DLD1 (cell line): Measurements from ENCODE around the gene SDF4.
"Not testable (repeated sequence)": the region's sequence is repeated elsewhere in the genome, so short reads cannot be mapped to it uniquely, and the experiment has no call there.

ENCODE experiments used
- in situ Hi-C: cut with HindIII; loops from 2 replicates; pipeline ENCODE4 v1.10.0; 2017; ENCODE audit warnings: low sequenced_read_pairs

The SDF4 gene

DNA sequence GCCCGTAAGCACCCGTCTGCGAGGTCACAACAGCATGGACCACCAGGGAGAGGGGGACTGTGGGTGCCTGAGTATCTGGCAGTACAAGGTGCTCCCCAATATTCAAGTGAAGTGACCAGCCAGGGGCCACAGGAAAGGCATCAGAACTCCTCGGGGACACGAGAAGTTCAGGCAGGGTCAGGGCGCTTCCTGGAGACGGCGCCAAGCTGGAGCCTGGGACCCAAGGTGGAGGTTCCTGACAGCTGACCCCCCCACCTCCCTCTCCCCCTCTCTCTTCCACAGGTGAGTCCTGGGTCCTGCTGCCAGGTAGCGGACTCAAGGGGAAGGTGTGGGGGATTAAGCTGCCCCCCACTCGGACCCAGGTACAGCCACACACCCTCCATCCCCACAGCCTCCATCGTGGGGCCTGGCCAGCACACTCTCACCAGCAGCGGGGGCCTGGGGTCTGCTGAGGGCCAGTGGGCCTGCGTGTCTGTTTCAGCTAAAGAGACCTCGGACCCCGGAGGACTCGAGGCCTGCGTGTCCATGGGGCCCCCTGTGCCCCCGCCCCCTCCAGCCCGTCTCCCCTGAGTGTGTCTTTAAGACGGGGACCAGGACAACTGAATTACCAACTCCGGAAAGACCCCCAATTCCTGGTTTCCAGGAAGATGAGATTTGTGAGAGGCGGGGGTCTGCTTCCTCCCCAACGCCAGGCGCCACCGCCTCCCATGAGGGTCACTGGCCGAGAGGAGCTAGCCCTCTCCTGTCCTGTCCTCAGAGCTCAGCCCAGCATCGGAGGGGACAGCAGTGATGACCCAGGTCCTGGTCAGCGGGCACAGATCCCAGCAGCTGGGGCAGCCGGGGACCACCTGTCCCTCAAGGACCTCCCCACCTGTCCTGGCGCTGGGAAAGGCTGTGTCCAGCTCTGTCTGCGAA is 31.6 kb downstream of the SDF4 start:
- in situ Hi-C loops: no loop called here

DNA sequence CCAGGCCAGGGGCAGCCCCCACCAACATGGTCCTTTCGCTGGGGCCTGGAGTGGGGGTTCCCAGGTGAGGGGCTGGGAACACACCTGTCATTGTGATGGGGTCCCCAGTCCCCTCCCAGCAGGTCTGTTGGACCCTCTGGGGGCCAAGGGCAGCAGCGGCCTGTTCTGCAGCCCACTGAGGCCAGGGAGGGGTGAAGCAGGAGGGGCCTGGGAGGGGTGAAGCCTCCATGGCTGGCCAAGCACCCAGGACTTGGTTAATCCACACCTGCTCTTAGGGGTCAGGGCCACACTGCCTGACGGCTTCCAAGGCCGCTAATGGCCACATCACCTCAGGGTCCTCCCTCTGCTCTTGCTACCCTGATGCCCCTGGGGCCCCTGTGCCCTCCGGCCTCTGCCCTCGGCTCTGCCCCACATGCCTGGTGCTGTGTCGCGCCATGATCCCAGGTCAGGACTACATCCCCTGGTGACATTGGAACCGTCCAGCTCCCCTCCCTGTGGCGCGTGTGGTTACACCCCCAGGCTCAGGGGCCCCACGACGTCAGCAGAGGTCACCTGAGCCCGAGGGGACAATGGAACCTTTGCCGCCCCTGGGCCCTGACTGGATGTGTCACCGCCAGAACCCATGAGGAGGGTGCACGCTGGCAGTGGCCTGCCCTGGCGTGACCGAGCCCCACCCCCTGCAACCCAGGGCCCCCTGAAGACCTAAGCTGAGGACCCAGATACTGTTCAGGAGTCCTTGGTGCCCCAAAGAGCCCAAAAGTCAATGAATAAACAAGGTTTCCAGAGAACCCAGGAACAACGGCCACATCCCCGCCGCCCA is 32.5 kb downstream of the SDF4 start:
- in situ Hi-C loops: no loop called here

DNA sequence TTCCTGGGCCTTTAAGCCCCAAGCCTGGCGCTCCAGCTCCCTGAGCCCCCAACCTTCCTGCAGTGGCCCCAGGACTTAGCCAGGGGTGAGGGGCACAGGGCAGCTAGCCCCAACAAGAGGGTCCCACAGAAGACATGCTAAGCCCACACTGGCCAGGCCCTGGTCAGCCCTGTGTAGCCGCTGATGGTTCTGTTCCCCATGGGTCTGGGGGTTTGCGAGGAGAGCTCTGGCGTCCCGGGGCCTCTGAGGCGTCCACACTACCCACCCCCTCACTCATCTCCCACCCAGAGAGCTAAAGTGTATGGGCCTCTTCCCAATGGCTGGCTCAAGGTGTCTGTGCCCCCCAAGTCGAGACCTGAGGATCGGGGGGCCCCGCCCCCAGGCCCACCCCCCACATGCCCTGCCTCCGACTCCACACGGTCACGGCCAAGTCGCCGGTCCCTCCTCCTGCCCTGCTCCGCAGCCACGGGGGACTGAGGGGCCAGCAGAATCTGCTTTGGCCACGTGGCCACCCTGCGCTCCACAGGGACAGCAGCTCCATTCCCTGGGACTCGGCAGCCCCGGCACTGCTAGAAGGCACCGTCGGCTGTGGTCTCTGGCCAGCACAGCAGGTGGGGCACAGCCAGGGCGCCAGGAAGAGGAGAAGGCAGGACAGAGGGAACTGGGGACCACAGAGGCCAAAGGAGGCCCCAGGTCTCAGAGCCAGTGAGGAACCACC is 33.2 kb downstream of the SDF4 start:
- in situ Hi-C loops: no loop called here

DNA sequence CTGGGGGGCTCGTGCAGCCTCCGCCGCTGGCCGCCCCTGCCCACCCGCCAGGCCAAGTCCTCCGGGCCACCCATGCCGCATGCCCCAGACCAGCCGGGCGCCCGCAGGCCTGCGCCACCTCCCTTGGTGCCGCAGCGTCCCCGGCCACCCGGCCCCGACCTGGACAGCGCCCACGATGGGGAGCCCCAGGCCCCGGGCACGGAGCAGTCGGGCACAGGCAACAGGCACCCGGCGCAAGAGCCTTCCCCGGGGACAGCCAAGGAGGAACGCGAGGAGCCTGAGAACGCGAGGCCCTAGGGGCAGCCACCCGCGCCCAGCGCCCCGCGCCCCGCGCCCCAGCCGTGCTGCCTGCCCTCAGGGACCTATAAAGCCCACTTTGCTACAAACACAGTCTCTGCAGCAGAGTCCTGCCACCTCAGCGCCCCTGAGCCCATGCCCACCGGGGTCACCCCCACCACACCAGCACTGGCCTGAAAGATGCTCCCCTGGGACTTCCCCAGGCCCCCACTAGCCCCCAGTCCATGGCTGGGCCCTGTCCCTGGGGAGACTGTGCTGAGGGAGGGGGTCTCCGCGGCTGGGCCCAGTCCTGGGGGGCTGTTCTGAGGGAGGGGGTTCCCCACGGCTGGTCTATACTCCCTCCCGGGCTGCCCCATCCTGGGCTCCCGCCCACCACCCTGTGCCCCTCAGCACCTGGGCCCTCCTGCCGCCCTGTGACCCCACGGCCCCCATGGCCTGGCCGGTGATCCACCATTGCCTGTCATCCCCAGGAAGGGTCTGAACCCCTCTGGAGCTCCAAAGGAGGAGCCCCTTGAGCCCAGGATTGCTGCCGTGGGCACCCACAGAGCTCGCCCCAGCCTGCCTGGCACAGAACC is 34.0 kb downstream of the SDF4 start:
- in situ Hi-C loops: no loop called here

DNA sequence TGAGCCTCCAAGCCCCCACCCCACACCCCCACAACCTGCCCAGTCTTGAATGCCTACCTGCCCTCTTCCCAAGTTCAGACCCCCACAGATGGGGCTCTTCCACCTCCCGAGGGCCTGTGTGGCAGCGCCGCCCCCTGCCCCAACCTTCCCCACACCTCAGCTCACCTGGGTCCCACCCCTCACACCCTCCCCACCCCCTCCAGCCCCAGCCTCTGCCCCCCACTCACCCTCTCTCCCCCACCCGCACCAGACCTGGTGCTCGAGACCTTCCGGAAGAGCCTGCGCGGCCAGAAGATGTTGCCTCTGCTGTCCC is 34.7 kb downstream of the SDF4 start:
- in situ Hi-C loops: no loop called here

DNA sequence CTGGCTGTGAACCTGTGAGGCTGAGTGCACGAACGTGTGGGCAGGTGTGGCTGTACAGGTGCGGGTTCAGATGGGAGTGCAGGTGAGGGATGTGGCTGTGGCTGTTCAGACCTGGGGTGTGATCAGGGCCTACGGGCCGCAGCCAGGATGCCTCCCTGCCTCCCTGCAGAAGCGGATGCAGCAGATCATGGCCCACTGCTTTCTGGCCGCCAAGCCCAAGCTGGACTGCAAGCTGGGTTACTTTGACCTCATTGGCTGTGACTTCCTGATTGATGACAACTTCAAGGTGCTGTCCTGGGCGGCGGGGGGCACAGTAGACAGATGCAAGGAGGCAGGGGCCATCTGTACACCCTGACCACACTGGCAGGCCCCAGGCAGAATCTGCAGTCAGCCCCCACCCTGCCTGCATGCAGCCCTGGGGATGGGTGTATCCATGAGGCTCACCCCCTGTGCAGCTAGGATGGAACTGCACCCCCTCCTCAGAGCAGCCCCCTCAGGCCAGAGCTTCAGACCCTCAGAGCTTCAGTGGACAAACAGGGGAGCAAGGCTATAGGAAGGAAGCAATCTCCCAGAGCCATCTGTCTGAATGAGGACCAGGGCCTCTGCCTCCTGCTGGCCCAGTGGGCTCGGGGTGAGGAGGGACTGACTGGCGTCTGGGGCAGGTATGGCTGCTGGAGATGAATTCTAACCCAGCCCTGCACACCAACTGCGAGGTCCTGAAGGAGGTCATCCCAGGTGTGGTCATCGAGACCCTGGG is 35.2 kb downstream of the SDF4 start:
- in situ Hi-C loops: no loop called here

DNA sequence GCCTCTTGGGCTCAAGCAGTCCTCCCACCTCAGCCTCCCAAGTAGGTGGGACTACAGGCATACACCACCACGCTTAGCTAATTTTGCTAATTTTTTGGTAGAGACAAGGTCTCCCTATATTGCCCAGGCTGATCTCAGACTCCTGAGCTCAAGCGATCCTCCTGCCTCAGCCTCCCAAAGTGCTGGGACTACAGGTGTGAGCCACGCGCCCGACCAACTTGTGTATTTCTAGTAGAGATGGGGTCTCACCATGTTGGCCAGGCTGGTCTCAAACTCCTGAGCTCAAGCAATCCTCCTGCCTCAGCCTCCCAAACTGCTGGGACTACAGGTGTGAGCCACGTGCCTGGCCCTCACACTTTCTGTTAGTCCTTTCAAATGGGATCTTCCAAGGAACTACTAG is 36.1 kb downstream of the SDF4 start:
- in situ Hi-C loops: not testable (repeated sequence)

DNA sequence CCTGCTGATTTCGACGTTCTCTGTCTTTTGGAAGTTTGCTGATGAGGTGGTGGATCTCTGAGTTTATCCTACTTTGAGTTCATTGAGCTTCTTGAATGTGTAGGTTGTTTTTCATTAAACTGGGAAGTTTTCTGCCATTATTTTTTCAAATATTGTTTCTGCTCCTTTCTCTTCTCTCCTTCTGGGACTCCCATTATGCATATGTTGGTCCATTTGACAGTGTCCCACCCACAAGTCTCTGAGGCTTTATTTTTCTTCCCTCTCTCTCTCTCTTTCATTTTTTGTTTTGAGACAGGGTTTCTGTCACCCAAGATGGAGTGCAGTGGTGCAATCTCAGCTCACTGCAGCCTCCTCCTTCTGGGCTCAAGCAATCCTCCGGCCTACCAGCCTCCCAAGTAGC is 37.1 kb downstream of the SDF4 start:
- in situ Hi-C loops: no loop called here

DNA sequence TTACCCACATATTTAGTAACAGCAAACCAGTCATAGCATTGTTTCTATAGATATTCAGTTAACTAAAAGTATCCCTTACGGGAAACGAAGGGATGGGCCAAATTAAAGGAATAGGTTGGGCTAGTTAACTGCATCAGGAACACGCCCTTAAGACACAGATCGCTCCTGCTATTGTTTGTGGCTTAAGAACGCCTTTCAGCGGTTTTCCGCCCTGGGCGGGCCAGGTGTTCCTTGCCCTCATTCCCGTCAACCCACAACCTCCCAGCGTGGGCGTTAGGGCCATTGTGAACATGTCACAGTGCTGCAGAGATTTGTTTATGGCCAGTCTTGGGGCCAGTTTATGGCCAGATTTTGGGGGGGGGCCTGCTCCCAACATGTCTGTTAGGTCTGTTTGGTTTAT is 40.1 kb downstream of the SDF4 start:
- in situ Hi-C loops: no loop called here

DNA sequence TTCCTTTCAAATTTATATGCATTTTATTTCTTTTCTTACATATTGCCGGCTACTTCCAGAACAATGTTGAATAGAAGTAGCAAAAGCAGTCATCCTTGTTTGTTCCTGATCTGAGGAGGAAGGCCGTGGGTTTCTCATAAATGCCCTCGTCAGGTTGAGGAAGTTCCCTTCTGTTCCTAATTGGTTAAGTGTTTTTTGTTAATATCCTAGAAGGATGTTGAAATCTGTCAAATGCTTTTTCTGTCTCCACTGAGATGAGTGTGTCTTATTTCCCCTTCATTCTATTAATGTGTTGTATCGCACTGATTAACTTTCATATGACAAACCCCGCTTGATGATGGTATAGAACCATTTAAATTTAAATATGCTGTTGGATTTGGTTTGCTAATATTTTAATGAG is 42.7 kb downstream of the SDF4 start:
- in situ Hi-C loops: no loop called here

DNA sequence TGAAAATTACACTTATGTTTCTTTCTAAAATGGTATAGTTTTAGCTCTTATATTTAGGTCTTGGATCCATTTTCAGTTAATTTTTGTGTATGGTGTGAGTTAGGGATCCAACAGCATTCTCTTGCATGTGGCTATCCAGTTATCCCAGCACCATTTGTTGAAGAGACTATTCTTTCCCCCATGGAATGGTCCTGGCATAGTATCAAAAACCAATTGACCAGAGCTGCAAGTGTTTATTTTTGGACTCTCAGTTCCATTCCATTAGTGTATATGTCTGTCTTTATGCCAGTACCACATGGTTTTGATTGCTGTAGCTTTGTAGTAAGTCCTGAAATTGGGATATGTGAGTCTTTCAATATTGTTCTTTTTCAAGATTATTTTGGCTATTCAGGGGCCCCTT is 43.9 kb downstream of the SDF4 start:
- in situ Hi-C loops: no loop called here

DNA sequence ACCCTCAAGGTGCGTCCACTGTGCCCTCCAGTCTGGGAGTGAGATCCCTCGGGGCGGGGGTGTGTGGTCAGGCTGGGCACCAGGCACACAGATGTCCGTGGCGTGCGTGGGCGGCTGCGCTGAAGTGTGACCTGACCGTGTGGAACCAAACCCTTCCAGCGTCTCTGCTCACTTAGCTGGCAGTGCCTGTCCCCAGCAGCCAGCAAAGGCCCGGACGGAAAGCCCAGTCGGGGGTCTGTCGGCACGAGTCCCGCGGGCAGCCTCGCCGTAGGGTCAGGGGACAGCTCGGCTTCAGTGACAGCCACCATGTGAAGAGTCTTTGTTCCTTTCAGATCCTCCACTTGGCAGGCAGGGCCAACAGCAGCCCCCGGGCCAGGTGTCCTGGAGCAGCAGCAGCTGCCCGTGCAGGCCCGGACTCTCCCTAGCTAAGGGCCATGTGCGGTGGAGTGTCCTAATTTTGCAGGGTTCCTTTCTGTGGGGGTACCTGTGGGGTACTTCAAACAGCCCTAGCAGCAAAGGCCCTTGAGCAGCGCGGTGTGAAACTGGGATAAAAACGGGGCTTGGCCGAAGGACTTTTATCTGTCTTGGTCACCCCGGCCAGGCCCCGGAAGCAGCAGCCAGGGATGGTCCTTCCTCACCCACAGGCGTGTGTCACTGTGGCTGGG is 46.6 kb downstream of the SDF4 start:
- in situ Hi-C loops: no loop called here

DNA sequence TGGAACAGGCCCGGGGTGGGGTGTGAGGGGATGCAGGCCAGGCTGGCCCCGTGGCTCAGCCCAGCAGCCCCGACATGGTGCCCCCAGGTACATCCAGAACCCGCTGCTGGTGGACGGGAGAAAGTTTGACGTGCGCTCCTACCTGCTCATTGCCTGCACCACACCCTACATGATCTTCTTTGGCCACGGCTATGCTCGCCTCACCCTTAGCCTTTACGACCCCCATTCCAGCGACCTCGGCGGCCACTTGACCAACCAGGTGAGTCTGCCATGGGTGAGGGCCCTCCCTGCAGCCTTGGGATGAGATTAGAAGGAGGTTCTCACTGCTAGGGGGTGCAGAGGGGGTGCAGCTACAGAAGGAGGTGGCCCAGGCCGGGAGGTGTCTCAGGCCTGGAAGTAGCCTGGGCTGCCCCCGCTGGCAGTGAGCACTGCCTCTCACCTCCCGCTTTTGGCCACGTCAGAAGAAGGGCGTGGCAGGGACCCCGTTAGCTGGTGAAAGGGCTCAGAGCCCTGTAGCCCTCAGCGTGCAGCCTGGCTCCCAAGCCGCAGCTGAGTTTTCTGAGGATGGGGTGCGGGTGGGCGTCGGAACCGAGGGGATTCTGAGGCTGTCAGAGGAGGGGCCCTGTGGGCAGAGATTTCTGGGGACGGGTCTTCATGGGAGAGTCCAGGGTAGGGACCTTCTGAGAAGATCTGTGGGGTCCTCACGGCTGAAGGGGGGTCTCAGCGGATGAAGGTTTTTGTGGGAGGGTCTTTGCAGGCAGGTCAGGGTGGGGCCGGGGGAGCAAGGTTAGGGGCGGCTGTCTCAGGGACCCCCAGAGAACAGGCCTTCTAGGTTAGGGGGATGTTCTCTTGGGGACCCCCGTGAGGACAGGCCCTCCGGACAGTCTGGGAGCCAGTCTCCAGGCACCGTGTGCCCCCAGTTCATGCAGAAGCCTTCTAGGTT is 47.7 kb downstream of the SDF4 start:
- in situ Hi-C loops: no loop called here

DNA sequence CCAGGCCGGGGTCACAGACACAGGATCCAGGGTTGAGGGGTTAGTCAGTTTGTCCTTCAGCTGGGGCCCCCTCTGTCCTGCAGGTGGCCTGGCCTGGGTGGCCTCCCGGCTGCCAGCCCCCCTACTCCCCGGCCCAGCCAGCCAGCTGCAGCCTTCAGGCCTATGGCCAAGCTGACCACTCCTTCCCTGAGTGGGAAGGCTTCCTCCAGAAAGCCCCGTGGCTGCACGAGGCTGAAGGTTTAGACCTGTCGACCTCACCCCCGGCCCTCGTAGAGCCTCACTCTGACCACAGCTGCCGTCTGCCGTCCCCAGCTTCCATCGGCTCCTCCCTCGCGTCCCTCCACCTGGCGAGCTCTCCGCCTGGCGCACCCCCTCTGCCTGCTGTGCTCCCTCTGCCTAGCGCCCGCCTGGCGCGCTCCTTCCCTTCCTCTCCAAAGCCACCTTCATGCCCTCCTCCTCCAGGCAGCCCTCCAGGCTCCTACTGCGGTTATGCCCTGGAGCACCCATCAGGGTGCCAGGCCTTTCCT is 48.5 kb downstream of the SDF4 start:
- in situ Hi-C loops: no loop called here

DNA sequence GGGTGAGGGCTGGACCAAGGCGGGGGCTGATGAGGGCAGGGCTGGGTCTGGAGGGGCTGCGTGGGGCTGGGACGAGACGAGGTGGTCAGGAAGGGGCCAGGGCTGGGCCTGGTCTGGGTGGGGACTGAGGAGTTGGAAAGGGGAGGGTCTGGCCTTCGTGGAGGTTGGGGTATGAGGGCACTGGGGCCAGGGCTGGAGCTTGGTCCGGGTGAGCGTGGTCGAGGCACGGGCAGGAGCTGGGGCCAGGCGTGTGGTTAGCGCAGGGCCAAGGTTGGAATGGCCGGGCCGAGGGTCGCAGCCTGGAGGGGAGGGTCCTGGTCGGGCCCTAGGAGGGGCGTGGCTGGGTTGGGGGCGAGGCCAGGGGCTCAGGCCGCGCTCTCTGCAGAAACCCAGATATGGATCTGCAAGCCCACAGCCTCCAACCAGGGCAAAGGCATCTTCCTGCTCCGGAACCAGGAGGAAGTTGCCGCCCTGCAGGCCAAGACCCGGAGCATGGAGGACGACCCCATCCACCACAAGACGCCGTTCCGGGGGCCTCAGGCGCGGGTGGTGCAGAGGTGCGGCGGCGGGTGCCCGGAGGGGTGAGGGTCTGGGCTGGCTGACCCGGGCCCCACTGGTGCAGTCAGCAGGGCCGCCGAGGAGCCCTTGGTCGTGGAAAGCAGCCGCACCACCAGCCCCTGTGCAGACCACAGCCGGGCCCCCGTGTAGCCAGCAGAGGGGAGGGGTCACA is 49.1 kb downstream of the SDF4 start:
- in situ Hi-C loops: no loop called here

DNA sequence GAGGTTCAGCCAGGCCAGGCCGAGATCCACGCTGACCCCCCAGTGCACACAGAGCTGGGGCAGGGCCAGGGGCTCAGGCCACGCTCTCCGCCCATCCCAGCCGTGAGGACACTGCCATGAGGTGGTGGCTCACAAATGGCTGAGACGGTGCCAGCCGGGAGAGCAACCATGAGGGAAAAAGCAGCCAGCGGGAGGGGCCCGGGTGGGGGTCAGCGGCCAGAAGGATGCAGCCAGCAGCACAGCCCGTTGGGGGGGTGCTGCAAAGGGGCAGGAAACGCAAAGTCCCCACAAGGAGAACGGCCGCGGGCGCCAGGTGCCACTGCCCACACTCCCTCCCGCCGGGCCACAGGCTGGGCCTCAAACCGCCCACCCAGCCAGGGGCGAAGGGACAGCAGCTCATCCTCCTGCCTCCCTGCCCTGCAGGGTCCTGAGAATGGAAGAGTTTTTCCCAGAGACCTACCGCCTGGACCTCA is 49.8 kb downstream of the SDF4 start:
- in situ Hi-C loops: no loop called here
